Uterus (tissue), 4 donors: Measurements from ENCODE around the gene GNG12. TPM values are rescaled to one million over a fixed set of nuclear protein-coding genes. Genes with fewer than 3 reads are reported as not detected.

ENCODE experiments used
- DNase-seq, 2 donors: peaks; one replicate each; pipeline ENCODE4 v3.0.0-alpha.2; 2019 to 2020
- H3K27ac ChIP-seq, 2 donors: fragments of 200-600 bp; sonication (generic); 1 replicate in 1 of 2; 2 replicates in 1 of 2; pipeline ENCODE4 v1.5.1; 2016 to 2018
- H3K27me3 ChIP-seq, 2 donors: fragments of 200-600 bp; sonication (generic); one replicate each; pipeline ENCODE4 v1.5.1; 2018 to 2019; ENCODE audit warnings: control low read depth in 1 of 2
- H3K36me3 ChIP-seq, 2 donors: fragments of 200-600 bp; sonication (generic); one replicate each; pipeline ENCODE4 v1.5.1; 2019; ENCODE audit warnings: control low read depth in 1 of 2
- H3K4me1 ChIP-seq, 2 donors: fragments of 200-600 bp; sonication (generic); one replicate each; pipeline ENCODE4 v1.5.1; 2018 to 2019; ENCODE audit warnings: control low read depth in 1 of 2
- H3K4me3 ChIP-seq, 2 donors: fragments of 200-600 bp; sonication (generic); 1 replicate in 1 of 2; 2 replicates in 1 of 2; pipeline ENCODE4 v1.5.1; 2018 to 2019; ENCODE audit warnings: mild to moderate bottlenecking in 1 of 2
- H3K9me3 ChIP-seq, 2 donors: fragments of 200-600 bp; sonication (generic); one replicate each; pipeline ENCODE4 v1.5.1; 2019; ENCODE audit warnings: control low read depth in 1 of 2
- CTCF ChIP-seq, 4 experiments: fragments of 200-600 bp in 2 of 4; fragments of 450-650 bp in 2 of 4; sonication (generic) in 2 of 4; IDR thresholded peaks; one replicate each; pipeline ENCODE4 v1.5.1; 2016 to 2019; ENCODE audit warnings: antibody characterized with exemption in 4 of 4, mild to moderate bottlenecking in 2 of 4, moderate library complexity in 1 of 4
- POLR2A ChIP-seq, 2 donors: fragments of 450-650 bp; IDR thresholded peaks; one replicate each; pipeline ENCODE4 v1.6.1; 2016; ENCODE audit warnings: antibody characterized with exemption in 2 of 2, mild to moderate bottlenecking in 1 of 2, moderate library complexity in 1 of 2
- intact Hi-C: fragments of 100-400 bp; cut with DNase I; formaldehyde crosslinking; loops from one replicate; pipeline ENCODE4 v1.15.1; 2023; ENCODE audit warnings: low total_unique reads
- total RNA-seq, 4 donors: library from RNA; depleted of rRNA in 3 of 4; stranded (reverse); fragments of >200 nt in 3 of 4; gene quantifications; one replicate each; pipeline versions ENCODE4 v1.1.0 to v1.2.4, GENCODE V29; 2014 to 2023
- donor health status: DM: yes; HTN: yes; CAD: no.

The GNG12 gene
- total RNA-seq, 4 donors from 2014 or later = 45.3 to 179 (median 120) TPM

- no peaks in the 10 kb centered on the region for H3K27me3 ChIP-seq
- peaks cover 0 to 4% of the 10 kb centered on the region in 2 donors for H3K4me1 ChIP-seq
- intact Hi-C loops = no loop called here
- H3K27ac ChIP-seq = no peak overlapping the region
- H3K4me3 ChIP-seq = no peak overlapping the region
- no peaks in the 10 kb centered on the region for H3K9me3 ChIP-seq
- TF ChIP-seq CTCF (IDR thresholded peaks at IDR 0.05) = no peak
- no peak for TF ChIP-seq POLR2A (IDR thresholded peaks at IDR 0.05)
- no peaks in the 10 kb centered on the region for H3K36me3 ChIP-seq
- no peak for DNase-seq
These were observed 128.9 kb downstream of the GNG12 start for GRCh38 chr1:67704351-67704750.

GRCh38 chr1:67701876-67702275 is 131.4 kb downstream of the GNG12 start:
- Histone ChIP-seq H3K27ac (no peak overlapping the region), H3K27me3 (no peaks in the 10 kb centered on the region), H3K4me1 (no peaks in the 10 kb centered on the region), H3K36me3 (no peaks in the 10 kb centered on the region), H3K9me3 (no peaks in the 10 kb centered on the region), H3K4me3 (no peak overlapping the region)
- intact Hi-C loops = no loop called here
- TF ChIP-seq POLR2A (IDR thresholded peaks at IDR 0.05) (no peak), CTCF (IDR thresholded peaks at IDR 0.05) (no peak)
- no peak for DNase-seq

GRCh38 chr1:67700692-67701410 is 132.4 kb downstream of the GNG12 start:
- no peaks in the 10 kb centered on the region for H3K27me3 ChIP-seq
- H3K9me3 ChIP-seq = no peaks in the 10 kb centered on the region
- TF ChIP-seq POLR2A (IDR thresholded peaks at IDR 0.05) = no peak
- peak in 2 of 4 experiments; percentile 9 to 20 for TF ChIP-seq CTCF (IDR thresholded peaks at IDR 0.05)
- peak overlapping the region in 1 of 2 donors; percentile 21 for H3K27ac ChIP-seq
- no peaks in the 10 kb centered on the region for H3K4me1 ChIP-seq
- peak in 1 of 2 donors; percentile 36 for DNase-seq
- intact Hi-C loops = no loop called here
- no peak overlapping the region for H3K4me3 ChIP-seq
- no peaks in the 10 kb centered on the region for H3K36me3 ChIP-seq

- Histone ChIP-seq H3K36me3 (no peaks in the 10 kb centered on the region), H3K27ac (peak overlapping the region in 1 of 2 donors; percentile 21), H3K9me3 (no peaks in the 10 kb centered on the region), H3K27me3 (no peaks in the 10 kb centered on the region), H3K4me1 (no peaks in the 10 kb centered on the region), H3K4me3 (no peak overlapping the region)
- intact Hi-C loops = no loop called here
- TF ChIP-seq CTCF (IDR thresholded peaks at IDR 0.05) = no peak
- no peak for TF ChIP-seq POLR2A (IDR thresholded peaks at IDR 0.05)
- no peak for DNase-seq
These were observed 133.0 kb downstream of the GNG12 start for GRCh38 chr1:67700220-67700619.

GRCh38 chr1:67696708-67697107 is 136.6 kb downstream of the GNG12 start:
- no peak for DNase-seq
- no peaks in the 10 kb centered on the region for H3K36me3 ChIP-seq
- no peak for TF ChIP-seq POLR2A (IDR thresholded peaks at IDR 0.05)
- no peak for TF ChIP-seq CTCF (IDR thresholded peaks at IDR 0.05)
- H3K9me3 ChIP-seq = no peaks in the 10 kb centered on the region
- H3K27me3 ChIP-seq = no peaks in the 10 kb centered on the region
- H3K27ac ChIP-seq = no peak overlapping the region
- intact Hi-C loops = no loop called here
- no peak overlapping the region for H3K4me3 ChIP-seq
- H3K4me1 ChIP-seq = no peaks in the 10 kb centered on the region
